GM10248 (cell line): ENCODE measurements around the gene KCNJ4.

Experiments used
- CTCF ChIA-PET: fragments of 300-600 bp; sonication (Branson Sonifier 250); formaldehyde crosslinking; extraction: SDS; loops from one replicate; lab custom pipeline; 2021; ENCODE audit warnings: antibody characterized with exemption; lab: Yijun Ruan, JAX
- POLR2A ChIA-PET: fragments of 350-650 bp; sonication (Branson Sonifier 250); formaldehyde crosslinking; extraction: SDS; loops from one replicate; lab custom pipeline; 2020; ENCODE audit warnings: antibody characterized with exemption; lab: Yijun Ruan, JAX
- DNase-seq: peaks from one replicate; pipeline ENCODE4 v3.0.0; 2012; ENCODE audit errors: extremely low spot score
- CTCF ChIP-seq: IDR thresholded peaks from 2 replicates; pipeline ENCODE4 v1.5.1; 2012; ENCODE audit warnings: mild to moderate bottlenecking, low read depth; ENCODE audit errors: extremely low read depth, missing control alignments, control extremely low read depth

KCNJ4 gene

GRCh38 chr22:38417252-38418060 is 37.5 kb downstream of the KCNJ4 start:
- ChIA-PET POLR2A (no interaction called here), CTCF (no interaction called here)
- no peak for TF ChIP-seq CTCF
- DNase-seq = no peak

GRCh38 chr22:38416621-38417251 is 38.3 kb downstream of the KCNJ4 start:
- ChIA-PET CTCF (no interaction called here), POLR2A (no interaction called here)
- no peak for DNase-seq
- no peak for TF ChIP-seq CTCF

- no peak for TF ChIP-seq CTCF
- ChIA-PET POLR2A (no interaction called here), CTCF (interaction anchor here (2.4 kb wide), 1 partner anchor 9 kb away, joined by 7 read pairs; no protein-coding TSS in a partner anchor)
- DNase-seq = no peak
These were observed 39.3 kb downstream of the KCNJ4 start for GRCh38 chr22:38415561-38416321.

- POLR2A ChIA-PET = no interaction called here
- no peak for TF ChIP-seq CTCF
- CTCF ChIA-PET = interaction anchor here (2.4 kb wide), 1 partner anchor 10 kb away, joined by 7 read pairs; no protein-coding TSS in a partner anchor
- no peak for DNase-seq
These were observed 40.0 kb downstream of the KCNJ4 start for GRCh38 chr22:38415046-38415445.

- POLR2A ChIA-PET = no interaction called here
- TF ChIP-seq CTCF = no peak
- CTCF ChIA-PET = interaction anchor here (0.9 to 2.4 kb wide), 3 partner anchors 11 to 76 kb away, joined by 3 to 7 read pairs (median 3); no protein-coding TSS in a partner anchor
- DNase-seq = no peak
These were observed 41.0 kb downstream of the KCNJ4 start for GRCh38 chr22:38414009-38414395.

- ChIA-PET POLR2A (no interaction called here), CTCF (interaction anchor here (0.7 to 1.6 kb wide), 6 partner anchors 10 to 361 kb away, joined by 3 read pairs; no protein-coding TSS in a partner anchor)
- TF ChIP-seq CTCF = no peak
- no peak for DNase-seq
These were observed 41.7 kb downstream of the KCNJ4 start for GRCh38 chr22:38413085-38414008.
